Fibroblast of gingiva (primary cell): Measurements from ENCODE around the gene KCNAB3.

Experiments used
- DNase-seq: peaks from one replicate; pipeline ENCODE4 v3.0.0-alpha.2; 2011; ENCODE audit warnings: low read depth

Gene KCNAB3

GRCh38 chr17:7878234-7878633, 51.4 kb downstream of the KCNAB3 start:
- DNase-seq, result no peak

- DNase-seq, result no peak
Observed at GRCh38 chr17:7875804-7876370, 53.8 kb downstream of the KCNAB3 start.

GRCh38 chr17:7873051-7873450, 56.6 kb downstream of the KCNAB3 start:
- no peak for DNase-seq
